GM23248 (cell line): Measurements from ENCODE around the gene TOR1B.

Source experiments
- EZH2 ChIP-seq: fragments of 200-600 bp; sonication (generic); IDR thresholded peaks from 2 replicates; pipeline ENCODE4 v1.6.1; 2018; ENCODE audit warnings: antibody characterized with exemption, mild to moderate bottlenecking; ENCODE audit not compliant: insufficient read depth, poor library complexity, severe bottlenecking
- EZH2phosphoT487 ChIP-seq: fragments of 200-600 bp; sonication (generic); IDR thresholded peaks from 2 replicates; pipeline ENCODE4 v1.6.1; 2018; ENCODE audit warnings: antibody characterized with exemption, moderate library complexity, mild to moderate bottlenecking, low read depth; ENCODE audit not compliant: insufficient read depth

DNA sequence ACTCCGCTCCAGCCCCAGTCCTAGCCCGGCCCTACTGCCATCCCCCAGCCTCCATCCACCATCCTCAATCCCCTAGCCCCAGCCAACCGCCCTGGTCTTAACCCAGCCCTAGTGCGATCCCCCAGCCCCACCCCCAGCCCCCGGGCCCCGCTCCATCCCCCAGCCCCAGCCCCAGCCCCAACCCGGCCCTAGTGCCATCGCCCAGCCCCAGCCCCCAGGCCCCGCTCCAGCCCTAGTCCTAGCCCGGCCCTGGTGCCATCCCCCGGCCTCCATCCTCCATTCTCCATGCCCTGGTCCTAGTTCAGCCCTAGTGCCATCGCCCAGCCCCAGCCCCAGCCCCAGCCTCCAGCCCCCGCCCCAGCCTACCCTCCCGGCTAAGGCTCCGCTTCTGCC, 20.6 kb downstream of the TOR1B start:
- TF ChIP-seq EZH2 (no peak), EZH2phosphoT487 (no peak)
